Measurements from ENCODE around the gene UGT1A6. TPM values are rescaled to one million over a fixed set of nuclear protein-coding genes. Genes with fewer than 3 reads are reported as not detected.

The UGT1A6 gene
- total and polyA plus RNA-seq, 2 of the 13 experiments (the other 11 are each of a cell fraction or from before 2014, with no cell fraction given): 0.25 TPM; not detected in 1

DNA sequence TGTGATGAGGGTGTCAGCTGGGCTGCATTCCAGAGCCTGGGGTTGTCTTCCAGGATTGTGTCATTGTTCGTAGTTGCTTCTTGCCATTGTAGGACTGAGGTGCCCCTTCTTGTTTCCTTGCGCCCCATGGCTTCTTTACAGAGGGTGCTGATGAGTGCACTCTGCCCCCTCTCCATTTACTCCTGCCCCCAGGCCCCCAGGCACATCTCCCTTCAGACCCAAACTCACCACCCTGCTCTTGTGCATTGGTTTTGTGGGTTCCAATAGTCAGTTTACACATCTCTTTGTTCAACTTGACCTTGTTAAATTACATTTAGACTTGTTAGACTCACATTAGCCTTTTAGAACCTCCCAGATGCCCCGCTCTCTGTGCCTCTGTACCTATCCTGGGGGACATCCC lies 128.5 kb downstream of the UGT1A6 start:
- in situ Hi-C loops (cut with HindIII; ENCODE audit: extremely low pct_ligation_motif_present, low pct_unique_long_range_greater_than_20kb) (no loop called here), intact Hi-C loops (cut with micrococcal nuclease; ENCODE audit: unreplicated experiment) (no loop called here)
- H2AFZ ChIP-seq (ENCODE audit: low read length): no peak overlapping the region
- POLR2A ChIA-PET: no interaction called here
- H3K36me3 ChIP-seq (replicated peaks in 1 of 2; ENCODE audit: control insufficient read depth in 1 of 2, insufficient read depth in 2 of 2, low read length in 2 of 2): no peaks in the 10 kb centered on the region
- no peak for TF ChIP-seq ZNF335 (CRISPR knock-in tag; IDR thresholded peaks at IDR 0.05)
- TF ChIP-seq, protein P1, sequence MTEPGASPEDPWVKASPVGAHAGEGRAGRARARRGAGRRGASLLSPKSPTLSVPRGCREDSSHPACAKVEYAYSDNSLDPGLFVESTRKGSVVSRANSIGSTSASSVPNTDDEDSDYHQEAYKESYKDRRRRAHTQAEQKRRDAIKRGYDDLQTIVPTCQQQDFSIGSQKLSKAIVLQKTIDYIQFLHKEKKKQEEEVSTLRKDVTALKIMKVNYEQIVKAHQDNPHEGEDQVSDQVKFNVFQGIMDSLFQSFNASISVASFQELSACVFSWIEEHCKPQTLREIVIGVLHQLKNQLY (CRISPR knock-in tag; IDR thresholded peaks at IDR 0.05): no peak
- TF ChIP-seq HNRNPUL1 (IDR thresholded peaks at IDR 0.05; ENCODE audit: low read depth, low read length): no peak
- no peak for TF ChIP-seq HES4 (CRISPR knock-in tag; IDR thresholded peaks at IDR 0.05; ENCODE audit: borderline replicate concordance)
- no peak for TF ChIP-seq ZNF773 (CRISPR knock-in tag; IDR thresholded peaks at IDR 0.05; ENCODE audit: borderline replicate concordance)
- TF ChIP-seq ZNF431 (CRISPR knock-in tag; IDR thresholded peaks at IDR 0.05; ENCODE audit: borderline replicate concordance, low read depth): no peak
- TF ChIP-seq, protein P2, sequence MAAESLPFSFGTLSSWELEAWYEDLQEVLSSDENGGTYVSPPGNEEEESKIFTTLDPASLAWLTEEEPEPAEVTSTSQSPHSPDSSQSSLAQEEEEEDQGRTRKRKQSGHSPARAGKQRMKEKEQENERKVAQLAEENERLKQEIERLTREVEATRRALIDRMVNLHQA (CRISPR knock-in tag; IDR thresholded peaks at IDR 0.05): no peak
- ATAC-seq (no peak), FAIRE-seq (no peak), DNase-seq (ENCODE audit: low spot score) (no peak)
- no TSS peak for BruUV-seq (replicated peaks)
- H3K27ac ChIP-seq (ENCODE audit: extremely low read length, insufficient read depth, low read length): no peak overlapping the region
- H3K4me3 ChIP-seq (replicated peaks in 1 of 3; ENCODE audit: insufficient read depth in 1 of 3, low read depth in 2 of 3, low read length in 3 of 3): no peak overlapping the region
- H3K4me1 ChIP-seq (ENCODE audit: insufficient read depth, low read length): peaks cover 23% of the 10 kb centered on the region
- no peaks in the 10 kb centered on the region for H3K79me2 ChIP-seq (ENCODE audit: insufficient read depth, low read length)
- CTCF ChIA-PET (ENCODE audit: low intra/inter-chr PET ratio, low total read pairs): no interaction called here
- no peaks in the 10 kb centered on the region for H4K20me1 ChIP-seq (ENCODE audit: insufficient read depth, low read length)
- no peaks in the 10 kb centered on the region for H3K9me3 ChIP-seq (ENCODE audit: low read length)
- no peak overlapping the region for H3K4me2 ChIP-seq (ENCODE audit: low read depth, low read length)
- peaks cover 8 to 34% of the 10 kb centered on the region in 2 experiments for H3K27me3 ChIP-seq (ENCODE audit: control insufficient read depth in 1 of 2, insufficient read depth in 2 of 2, low read length in 2 of 2)
- WGBS (ENCODE audit: low lambda C conversion rate): 40% methylated on average over 3 of the region's 3 CpGs
- H3K9ac ChIP-seq (ENCODE audit: insufficient read depth, low read depth, low read length): no peak overlapping the region

DNA sequence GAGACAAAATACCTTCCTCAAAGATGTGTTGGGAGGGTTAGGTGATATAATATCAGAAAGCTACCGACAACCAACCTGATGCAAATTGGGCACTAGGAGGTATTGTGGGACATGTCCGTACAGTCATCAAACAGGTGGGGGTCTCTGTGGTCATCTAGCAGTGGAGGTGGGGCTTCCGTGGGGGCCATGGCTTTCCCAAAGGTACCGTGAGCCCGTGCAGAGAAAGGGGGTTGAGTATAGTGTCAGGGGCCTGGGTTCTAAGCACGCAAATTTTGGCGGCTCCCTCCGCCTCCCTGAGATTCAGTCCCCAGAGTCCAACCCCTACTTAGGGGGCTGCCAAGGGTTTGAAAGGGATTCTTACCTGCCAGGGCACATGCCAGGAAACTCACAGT lies 129.0 kb downstream of the UGT1A6 start:
- peaks cover 8 to 29% of the 10 kb centered on the region in 2 experiments for H3K27me3 ChIP-seq (ENCODE audit: control insufficient read depth in 1 of 2, insufficient read depth in 2 of 2, low read length in 2 of 2)
- no peaks in the 10 kb centered on the region for H3K79me2 ChIP-seq (ENCODE audit: insufficient read depth, low read length)
- H3K36me3 ChIP-seq (replicated peaks in 1 of 2; ENCODE audit: control insufficient read depth in 1 of 2, insufficient read depth in 2 of 2, low read length in 2 of 2): no peaks in the 10 kb centered on the region
- no peak overlapping the region for H3K4me3 ChIP-seq (replicated peaks in 1 of 3; ENCODE audit: insufficient read depth in 1 of 3, low read depth in 2 of 3, low read length in 3 of 3)
- intact Hi-C loops (cut with micrococcal nuclease; ENCODE audit: unreplicated experiment) (no loop called here), in situ Hi-C loops (cut with HindIII; ENCODE audit: extremely low pct_ligation_motif_present, low pct_unique_long_range_greater_than_20kb) (no loop called here)
- WGBS (ENCODE audit: low lambda C conversion rate): 84% methylated on average over 5 of the region's 8 CpGs
- no peak overlapping the region for H3K27ac ChIP-seq (ENCODE audit: extremely low read length, insufficient read depth, low read length)
- no peaks in the 10 kb centered on the region for H3K9me3 ChIP-seq (ENCODE audit: low read length)
- H3K4me2 ChIP-seq (ENCODE audit: low read depth, low read length): no peak overlapping the region
- H4K20me1 ChIP-seq (ENCODE audit: insufficient read depth, low read length): no peaks in the 10 kb centered on the region
- CTCF ChIA-PET (ENCODE audit: low intra/inter-chr PET ratio, low total read pairs): no interaction called here
- FAIRE-seq (no peak), DNase-seq (ENCODE audit: low spot score) (no peak), ATAC-seq (no peak)
- peaks cover 21% of the 10 kb centered on the region for H3K4me1 ChIP-seq (ENCODE audit: insufficient read depth, low read length)
- no TSS peak for BruUV-seq (replicated peaks)
- H2AFZ ChIP-seq (ENCODE audit: low read length): no peak overlapping the region
- H3K9ac ChIP-seq (ENCODE audit: insufficient read depth, low read depth, low read length): no peak overlapping the region
- POLR2A ChIA-PET: no interaction called here
- TF ChIP-seq SRSF4 (IDR thresholded peaks at IDR 0.05; ENCODE audit: low read depth, low read length, poor library complexity, severe bottlenecking): no peak
- no peak for TF ChIP-seq ZSCAN12 (CRISPR knock-in tag; IDR thresholded peaks at IDR 0.05)
- TF ChIP-seq DPF2 (CRISPR knock-in tag; IDR thresholded peaks at IDR 0.05; ENCODE audit: borderline replicate concordance, low read depth): no peak
- TF ChIP-seq ZNF180 (CRISPR knock-in tag; IDR thresholded peaks at IDR 0.05; ENCODE audit: borderline replicate concordance, low read depth): no peak
- TF ChIP-seq FOXP1 (IDR thresholded peaks at IDR 0.05): no peak
- no peak for TF ChIP-seq FOXP1 (CRISPR knock-in tag; IDR thresholded peaks at IDR 0.05)
- no peak for TF ChIP-seq FOXJ3 (CRISPR knock-in tag; IDR thresholded peaks at IDR 0.05; ENCODE audit: borderline replicate concordance)
- TF ChIP-seq ELF1 (CRISPR knock-in tag; IDR thresholded peaks at IDR 0.05): no peak

Measured in HepG2 (cell line).